HEK293T (cell line): Measurements from ENCODE around the gene CSRP3.

Experiments used
- CTBP1 ChIP-seq: fragments of 450-650 bp; IDR thresholded peaks from 2 replicates; pipeline ENCODE4 v1.6.1; 2016; ENCODE audit warnings: borderline replicate concordance
- FOXK2 ChIP-seq: fragments of 450-650 bp; IDR thresholded peaks from 2 replicates; pipeline ENCODE4 v1.6.1; 2016; ENCODE audit warnings: mild to moderate bottlenecking
- FOXM1 ChIP-seq: fragments of 450-650 bp; IDR thresholded peaks from 2 replicates; pipeline ENCODE4 v1.6.1; 2017; ENCODE audit warnings: mild to moderate bottlenecking, borderline replicate concordance
- NFRKB ChIP-seq: fragments of 450-650 bp; IDR thresholded peaks from 2 replicates; pipeline ENCODE4 v1.6.1; 2016; ENCODE audit warnings: mild to moderate bottlenecking, moderate library complexity
- PKNOX1 ChIP-seq: fragments of 450-650 bp; IDR thresholded peaks from 2 replicates; pipeline ENCODE4 v1.6.1; 2016
- SP1 ChIP-seq: fragments of 450-650 bp; IDR thresholded peaks from 2 replicates; pipeline ENCODE4 v1.6.1; 2017
- TARDBP ChIP-seq: fragments of 450-650 bp; IDR thresholded peaks from 2 replicates; pipeline ENCODE4 v1.6.1; 2016
- ZNF384 ChIP-seq: fragments of 450-650 bp; IDR thresholded peaks from 2 replicates; pipeline ENCODE4 v1.6.1; 2016

DNA sequence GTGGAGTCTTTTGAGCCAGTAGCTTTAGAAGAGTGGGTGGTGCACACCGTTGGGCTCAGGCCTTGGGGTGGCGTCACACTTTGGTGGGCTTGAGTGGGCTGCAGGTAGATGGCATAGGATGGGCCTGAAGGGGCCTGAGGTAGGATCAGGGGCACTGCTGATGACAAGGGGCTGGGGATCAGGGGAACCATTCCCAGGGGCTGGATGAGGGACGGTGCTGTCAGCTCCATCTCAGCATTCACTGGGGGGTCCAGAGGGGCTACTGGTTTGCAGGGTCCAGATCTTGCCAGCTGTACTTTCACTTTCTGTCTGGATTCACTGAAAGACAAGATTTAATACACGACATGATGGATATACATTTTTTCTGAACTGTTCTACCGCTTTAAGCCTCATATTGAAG is 27.9 kb upstream of the CSRP3 start:
- TF ChIP-seq CTBP1 (no peak), ZNF384 (no peak), TARDBP (no peak), PKNOX1 (no peak), SP1 (no peak), NFRKB (no peak), FOXM1 (no peak), FOXK2 (no peak)
